Esophagus mucosa (tissue), 1 donor: Measurements from ENCODE around the gene CRACDL. TPM values are rescaled to one million over a fixed set of nuclear protein-coding genes. Genes with fewer than 3 reads are reported as not detected.
A peak's percentile ranks its signal among the peaks of the same experiment; 100 is the strongest.
"Not testable (repeated sequence)": the region's sequence is repeated elsewhere in the genome, so short reads cannot be mapped to it uniquely, and the experiment has no call there.

Experiments used
- ATAC-seq: fragments of 200-7000 bp; cut with Tn5 transposase; one replicate; pipeline ENCODE4 v1.9.1; 2020
- total RNA-seq: library from RNA; stranded (reverse); gene quantifications from one replicate; pipeline ENCODE4 v1.2.4, GENCODE V29; 2023
- donor health status: DM: yes; HTN: yes; CAD: no.

Gene CRACDL
- total RNA-seq, 1 donor from 2014 or later: 6.6 TPM

GRCh38 chr2:98907966-98908905 lies 27.8 kb downstream of the CRACDL start:
- ATAC-seq: no peak

GRCh38 chr2:98907385-98907784 lies 28.6 kb downstream of the CRACDL start:
- ATAC-seq: no peak

GRCh38 chr2:98903767-98904485 lies 32.1 kb downstream of the CRACDL start:
- no peak for ATAC-seq

- ATAC-seq: no peak
Observed at GRCh38 chr2:98903064-98903355, 33.0 kb downstream of the CRACDL start.

GRCh38 chr2:98902209-98903063 lies 33.6 kb downstream of the CRACDL start:
- ATAC-seq: no peak

- no peak for ATAC-seq
Observed at GRCh38 chr2:98901702-98902101, 34.3 kb downstream of the CRACDL start.

- ATAC-seq: no peak
Observed at GRCh38 chr2:98901291-98901690, 34.7 kb downstream of the CRACDL start.

- ATAC-seq: no peak
Observed at GRCh38 chr2:98900721-98901120, 35.3 kb downstream of the CRACDL start.

- ATAC-seq: not testable (repeated sequence)
Observed at GRCh38 chr2:98899703-98900078, 36.3 kb downstream of the CRACDL start.

- ATAC-seq: no peak
Observed at GRCh38 chr2:98899041-98899702, 36.9 kb downstream of the CRACDL start.

GRCh38 chr2:98898423-98898841 lies 37.6 kb downstream of the CRACDL start:
- no peak for ATAC-seq

- no peak for ATAC-seq
Observed at GRCh38 chr2:98897746-98898145, 38.3 kb downstream of the CRACDL start.

GRCh38 chr2:98896944-98897343 lies 39.1 kb downstream of the CRACDL start:
- ATAC-seq: no peak

- no peak for ATAC-seq
Observed at GRCh38 chr2:98896416-98896815, 39.6 kb downstream of the CRACDL start.

- ATAC-seq: no peak
Observed at GRCh38 chr2:98895901-98896300, 40.1 kb downstream of the CRACDL start.

GRCh38 chr2:98895221-98895620 lies 40.8 kb downstream of the CRACDL start:
- ATAC-seq: no peak

GRCh38 chr2:98894331-98895000 lies 41.6 kb downstream of the CRACDL start:
- no peak for ATAC-seq

GRCh38 chr2:98893911-98894321 lies 42.1 kb downstream of the CRACDL start:
- no peak for ATAC-seq

- no peak for ATAC-seq
Observed at GRCh38 chr2:98892871-98893270, 43.2 kb downstream of the CRACDL start.

- peak; percentile 47 for ATAC-seq
Observed at GRCh38 chr2:98891591-98891990, 44.4 kb downstream of the CRACDL start.

GRCh38 chr2:98886066-98886554 lies 49.9 kb downstream of the CRACDL start:
- no peak for ATAC-seq

- peak; percentile 70 for ATAC-seq
Observed at GRCh38 chr2:98884658-98885057, 51.4 kb downstream of the CRACDL start.
